ENCODE results near the gene MUC21. TPM values are rescaled to one million over a fixed set of nuclear protein-coding genes. Genes with fewer than 3 reads are reported as not detected.
A peak's percentile ranks its signal among the peaks of the same experiment; 100 is the strongest.

MUC21 gene
- not detected for polyA plus RNA-seq (2013, experiment 1 of 2)
- polyA plus RNA-seq (2013, experiment 2 of 2) = 0.01 TPM

DNA sequence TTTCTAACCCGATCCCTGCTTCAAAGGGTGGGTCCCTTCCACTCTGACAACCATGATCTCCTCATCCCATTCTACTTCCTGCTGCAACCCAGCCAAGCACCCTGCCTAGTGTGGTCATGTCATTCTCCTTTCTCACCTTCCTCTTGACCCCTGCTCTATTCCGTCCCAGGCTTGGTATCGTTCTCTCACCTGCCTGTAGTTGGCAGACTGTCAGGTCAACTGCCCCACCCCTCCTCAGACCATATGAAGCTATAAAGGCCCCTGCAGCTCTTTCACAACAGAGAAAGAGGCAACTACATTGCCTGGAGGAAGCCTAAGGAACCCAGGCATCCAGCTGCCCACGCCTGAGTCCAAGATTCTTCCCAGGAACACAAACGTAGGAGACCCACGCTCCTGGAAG, at the start of gene MUC21:
MUC21 (plus strand) TSS at position 280 of the 400 bp plus-strand sequence. CDS start 241 bp downstream, outside the sequence.
- Histone ChIP-seq H3K79me1 (ENCODE audit: low read depth, low read length) (no peaks in the 10 kb centered on the region), H3K14ac (ENCODE audit: low read length) (no peak within 1 kb of the TSS), H4K91ac (ENCODE audit: low read depth, low read length, poor library complexity) (no peak within 1 kb of the TSS), H2AFZ (ENCODE audit: low read length) (peak within 1 kb of the TSS; percentile 76), H3K4me1 (ENCODE audit: control insufficient read depth in 2 of 2, insufficient read depth in 1 of 2, low read depth in 1 of 2, low read length in 2 of 2) (peaks cover 0 to 10% of the 10 kb centered on the region in 2 donors), H3K4me3 (ENCODE audit: low read length in 2 of 2) (no peak within 1 kb of the TSS), H2BK12ac (ENCODE audit: low read length) (no peak within 1 kb of the TSS), H2AK5ac (ENCODE audit: low read depth, low read length) (peak within 1 kb of the TSS; percentile 16), H3K4me2 (ENCODE audit: insufficient read depth, low read length, poor library complexity, severe bottlenecking) (no peak within 1 kb of the TSS), H3K9me3 (replicated peaks in 1 of 2; ENCODE audit: control insufficient read depth in 2 of 2, insufficient read depth in 1 of 2, low read depth in 1 of 2, low read length in 2 of 2) (no peaks in the 10 kb centered on the region), H3K4ac (ENCODE audit: low read length) (no peak within 1 kb of the TSS), H3K36me3 (replicated peaks in 1 of 2; ENCODE audit: control insufficient read depth in 2 of 2, insufficient read depth in 2 of 2, low read length in 2 of 2) (no peaks in the 10 kb centered on the region), H4K8ac (ENCODE audit: low read depth, low read length) (no peak within 1 kb of the TSS), H3K27ac (replicated peaks; ENCODE audit: low read length) (no peak within 1 kb of the TSS), H2BK120ac (ENCODE audit: low read depth, low read length) (no peak within 1 kb of the TSS), H3K23ac (ENCODE audit: low read depth, low read length, poor library complexity) (no peak within 1 kb of the TSS), H3K27me3 (ENCODE audit: control insufficient read depth in 3 of 3, insufficient read depth in 3 of 3, low read depth in 1 of 3, low read length in 3 of 3) (peaks cover 0 to 4% (median 0%) of the 10 kb centered on the region in 3 experiments), H3K18ac (ENCODE audit: low read length) (no peak within 1 kb of the TSS), H2BK15ac (ENCODE audit: low read length) (peak within 1 kb of the TSS; percentile 4), H2BK5ac (ENCODE audit: low read length) (no peak within 1 kb of the TSS), H3K9ac (ENCODE audit: low read depth, low read length, poor library complexity) (no peak within 1 kb of the TSS)
- no peak for DNase-seq (ENCODE audit: low spot score)
- WGBS, 2 donors (ENCODE audit: extremely low coverage in 2 of 2, insufficient read length in 2 of 2, insufficient replicate concordance in 1 of 2) = no CpG with 5 or more reads among the region's 6 CpGs

DNA sequence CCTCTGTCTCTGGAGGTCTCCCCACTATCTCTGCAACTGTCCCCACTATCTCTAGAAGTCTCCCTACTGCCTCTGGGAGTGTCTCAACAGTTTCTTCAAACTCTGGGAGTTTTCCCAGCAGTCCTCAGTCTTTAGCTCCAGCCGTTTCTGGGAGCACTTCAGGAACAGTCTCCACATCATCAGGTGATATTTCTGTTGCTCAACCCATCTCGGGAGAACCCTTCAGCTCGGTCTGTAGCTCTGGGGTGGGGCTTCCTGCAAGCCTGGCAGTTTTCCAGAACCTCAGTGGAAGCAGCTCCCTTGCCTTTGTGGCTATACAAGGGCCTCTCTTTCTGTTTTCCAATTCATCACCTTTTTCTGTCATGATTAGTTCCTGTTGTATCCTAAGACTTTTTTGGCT, 48.5 kb upstream of the MUC21 start:
- no peak overlapping the region for H2BK5ac ChIP-seq (ENCODE audit: low read length)
- H2BK12ac ChIP-seq (ENCODE audit: low read length) = no peak overlapping the region
- H3K4me3 ChIP-seq (ENCODE audit: low read length in 2 of 2) = no peak overlapping the region
- no peak overlapping the region for H3K4ac ChIP-seq (ENCODE audit: low read length)
- H4K8ac ChIP-seq (ENCODE audit: low read depth, low read length) = no peak overlapping the region
- no peak overlapping the region for H2BK15ac ChIP-seq (ENCODE audit: low read length)
- no peak overlapping the region for H3K23ac ChIP-seq (ENCODE audit: low read depth, low read length, poor library complexity)
- H4K91ac ChIP-seq (ENCODE audit: low read depth, low read length, poor library complexity) = no peak overlapping the region
- peaks cover 0 to 10% of the 10 kb centered on the region in 2 donors for H3K4me1 ChIP-seq (ENCODE audit: control insufficient read depth in 2 of 2, insufficient read depth in 1 of 2, low read depth in 1 of 2, low read length in 2 of 2)
- H2BK120ac ChIP-seq (ENCODE audit: low read depth, low read length) = no peak overlapping the region
- H3K27ac ChIP-seq (replicated peaks; ENCODE audit: low read length) = no peak overlapping the region
- no peak overlapping the region for H3K9ac ChIP-seq (ENCODE audit: low read depth, low read length, poor library complexity)
- no peak overlapping the region for H3K18ac ChIP-seq (ENCODE audit: low read length)
- H2AFZ ChIP-seq (ENCODE audit: low read length) = no peak overlapping the region
- H3K36me3 ChIP-seq (replicated peaks in 1 of 2; ENCODE audit: control insufficient read depth in 2 of 2, insufficient read depth in 2 of 2, low read length in 2 of 2) = no peaks in the 10 kb centered on the region
- no CpG with 5 or more reads among the region's 3 CpGs for WGBS, 2 donors (ENCODE audit: extremely low coverage in 2 of 2, insufficient read length in 2 of 2, insufficient replicate concordance in 1 of 2)
- no peak overlapping the region for H2AK5ac ChIP-seq (ENCODE audit: low read depth, low read length)
- no peak overlapping the region for H3K4me2 ChIP-seq (ENCODE audit: insufficient read depth, low read length, poor library complexity, severe bottlenecking)
- no peak overlapping the region for H3K14ac ChIP-seq (ENCODE audit: low read length)
- H3K79me1 ChIP-seq (ENCODE audit: low read depth, low read length) = no peaks in the 10 kb centered on the region
- no peaks in the 10 kb centered on the region for H3K9me3 ChIP-seq (replicated peaks in 1 of 2; ENCODE audit: control insufficient read depth in 2 of 2, insufficient read depth in 1 of 2, low read depth in 1 of 2, low read length in 2 of 2)
- peaks cover 0 to 42% (median 0%) of the 10 kb centered on the region in 3 experiments for H3K27me3 ChIP-seq (ENCODE audit: control insufficient read depth in 3 of 3, insufficient read depth in 3 of 3, low read depth in 1 of 3, low read length in 3 of 3)
- DNase-seq (ENCODE audit: low spot score) = no peak

DNA sequence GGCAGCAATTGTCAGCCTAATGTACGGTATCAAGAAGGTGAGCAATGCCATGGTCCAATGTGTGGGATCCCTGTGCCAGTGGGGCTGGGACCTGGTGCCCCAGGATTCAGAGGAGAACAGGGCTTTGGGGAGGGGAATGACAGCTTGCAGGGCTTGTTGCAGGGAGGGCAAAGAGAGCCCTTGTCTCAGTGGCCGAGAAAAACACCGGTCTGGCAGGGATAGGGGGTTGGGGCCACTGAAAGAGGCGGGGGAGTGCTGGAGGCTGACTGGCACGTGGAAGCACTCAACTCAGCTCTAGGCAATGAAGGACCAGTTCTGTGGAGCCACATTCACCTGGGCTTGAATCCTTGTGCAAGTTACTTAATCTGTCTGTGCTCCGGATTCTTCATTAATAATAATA, 46.3 kb upstream of the MUC21 start:
- Histone ChIP-seq H3K4me1 (ENCODE audit: control insufficient read depth in 2 of 2, insufficient read depth in 1 of 2, low read depth in 1 of 2, low read length in 2 of 2) (peaks cover under 1 to 19% of the 10 kb centered on the region in 2 donors), H2BK120ac (ENCODE audit: low read depth, low read length) (no peak overlapping the region), H3K23ac (ENCODE audit: low read depth, low read length, poor library complexity) (no peak overlapping the region), H3K4me2 (ENCODE audit: insufficient read depth, low read length, poor library complexity, severe bottlenecking) (no peak overlapping the region), H3K27ac (replicated peaks; ENCODE audit: low read length) (no peak overlapping the region), H4K8ac (ENCODE audit: low read depth, low read length) (no peak overlapping the region), H2AK5ac (ENCODE audit: low read depth, low read length) (peak overlapping the region; percentile 16), H3K36me3 (replicated peaks in 1 of 2; ENCODE audit: control insufficient read depth in 2 of 2, insufficient read depth in 2 of 2, low read length in 2 of 2) (no peaks in the 10 kb centered on the region), H3K4me3 (ENCODE audit: low read length in 2 of 2) (no peak overlapping the region), H2BK15ac (ENCODE audit: low read length) (peak overlapping the region; percentile 65), H4K91ac (ENCODE audit: low read depth, low read length, poor library complexity) (no peak overlapping the region), H3K79me1 (ENCODE audit: low read depth, low read length) (no peaks in the 10 kb centered on the region), H2AFZ (ENCODE audit: low read length) (no peak overlapping the region), H3K4ac (ENCODE audit: low read length) (no peak overlapping the region), H3K14ac (ENCODE audit: low read length) (peak overlapping the region; percentile 60), H2BK12ac (ENCODE audit: low read length) (peak overlapping the region; percentile 18), H3K18ac (ENCODE audit: low read length) (peak overlapping the region; percentile 36), H3K9ac (ENCODE audit: low read depth, low read length, poor library complexity) (peak overlapping the region; percentile 4), H2BK5ac (ENCODE audit: low read length) (no peak overlapping the region), H3K27me3 (ENCODE audit: control insufficient read depth in 3 of 3, insufficient read depth in 3 of 3, low read depth in 1 of 3, low read length in 3 of 3) (peaks cover 0 to 42% (median 0%) of the 10 kb centered on the region in 3 experiments), H3K9me3 (replicated peaks in 1 of 2; ENCODE audit: control insufficient read depth in 2 of 2, insufficient read depth in 1 of 2, low read depth in 1 of 2, low read length in 2 of 2) (no peaks in the 10 kb centered on the region)
- WGBS, 2 donors (ENCODE audit: extremely low coverage in 2 of 2, insufficient read length in 2 of 2, insufficient replicate concordance in 1 of 2) = no CpG with 5 or more reads among the region's 6 CpGs
- no peak for DNase-seq (ENCODE audit: low spot score)

DNA sequence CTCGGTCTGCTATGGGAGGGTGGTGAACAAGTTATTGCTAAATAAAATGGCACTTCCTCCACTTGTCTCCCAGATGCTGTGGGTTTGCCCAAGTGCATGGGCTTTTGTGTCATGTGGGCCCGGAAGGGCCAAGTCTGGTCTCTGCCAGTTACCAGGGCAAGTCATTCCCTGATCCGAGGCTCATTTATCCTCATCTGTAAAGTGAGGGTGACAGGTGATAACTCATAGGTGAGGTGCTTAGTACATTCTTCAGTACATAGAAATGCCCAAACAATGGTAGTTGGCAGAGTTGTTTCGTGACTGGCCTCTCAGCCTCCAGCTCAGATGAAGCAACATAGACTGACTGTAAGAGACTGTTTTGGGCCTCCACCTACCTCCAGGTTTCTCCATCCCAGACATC, 44.8 kb upstream of the MUC21 start:
- Histone ChIP-seq H3K9me3 (replicated peaks in 1 of 2; ENCODE audit: control insufficient read depth in 2 of 2, insufficient read depth in 1 of 2, low read depth in 1 of 2, low read length in 2 of 2) (no peaks in the 10 kb centered on the region), H4K91ac (ENCODE audit: low read depth, low read length, poor library complexity) (no peak overlapping the region), H4K8ac (ENCODE audit: low read depth, low read length) (no peak overlapping the region), H2BK120ac (ENCODE audit: low read depth, low read length) (no peak overlapping the region), H3K14ac (ENCODE audit: low read length) (no peak overlapping the region), H3K4me3 (ENCODE audit: low read length in 2 of 2) (no peak overlapping the region), H3K36me3 (replicated peaks in 1 of 2; ENCODE audit: control insufficient read depth in 2 of 2, insufficient read depth in 2 of 2, low read length in 2 of 2) (no peaks in the 10 kb centered on the region), H3K9ac (ENCODE audit: low read depth, low read length, poor library complexity) (no peak overlapping the region), H3K18ac (ENCODE audit: low read length) (no peak overlapping the region), H3K27me3 (ENCODE audit: control insufficient read depth in 3 of 3, insufficient read depth in 3 of 3, low read depth in 1 of 3, low read length in 3 of 3) (peaks cover 0 to 39% (median 0%) of the 10 kb centered on the region in 3 experiments), H2BK5ac (ENCODE audit: low read length) (no peak overlapping the region), H2AFZ (ENCODE audit: low read length) (no peak overlapping the region), H2AK5ac (ENCODE audit: low read depth, low read length) (no peak overlapping the region), H3K79me1 (ENCODE audit: low read depth, low read length) (no peaks in the 10 kb centered on the region), H3K27ac (replicated peaks; ENCODE audit: low read length) (no peak overlapping the region), H2BK12ac (ENCODE audit: low read length) (no peak overlapping the region), H3K4ac (ENCODE audit: low read length) (no peak overlapping the region), H3K4me2 (ENCODE audit: insufficient read depth, low read length, poor library complexity, severe bottlenecking) (no peak overlapping the region), H3K23ac (ENCODE audit: low read depth, low read length, poor library complexity) (no peak overlapping the region), H2BK15ac (ENCODE audit: low read length) (no peak overlapping the region), H3K4me1 (ENCODE audit: control insufficient read depth in 2 of 2, insufficient read depth in 1 of 2, low read depth in 1 of 2, low read length in 2 of 2) (peaks cover 7 to 26% of the 10 kb centered on the region in 2 donors)
- DNase-seq (ENCODE audit: low spot score) = no peak
- WGBS, 2 donors (ENCODE audit: extremely low coverage in 2 of 2, insufficient read length in 2 of 2, insufficient replicate concordance in 1 of 2) = no CpG with 5 or more reads among the region's 4 CpGs

Measured in neuronal stem cell (in vitro differentiated cells).